ENCODE data around the gene COL27A1. TPM values are rescaled to one million over a fixed set of nuclear protein-coding genes. Genes with fewer than 3 reads are reported as not detected.

COL27A1 gene
- polyA plus RNA-seq, 1 donor (not counting 4 experiments of a cell fraction or from before 2014, with no cell fraction given) = 14.0 TPM

DNA sequence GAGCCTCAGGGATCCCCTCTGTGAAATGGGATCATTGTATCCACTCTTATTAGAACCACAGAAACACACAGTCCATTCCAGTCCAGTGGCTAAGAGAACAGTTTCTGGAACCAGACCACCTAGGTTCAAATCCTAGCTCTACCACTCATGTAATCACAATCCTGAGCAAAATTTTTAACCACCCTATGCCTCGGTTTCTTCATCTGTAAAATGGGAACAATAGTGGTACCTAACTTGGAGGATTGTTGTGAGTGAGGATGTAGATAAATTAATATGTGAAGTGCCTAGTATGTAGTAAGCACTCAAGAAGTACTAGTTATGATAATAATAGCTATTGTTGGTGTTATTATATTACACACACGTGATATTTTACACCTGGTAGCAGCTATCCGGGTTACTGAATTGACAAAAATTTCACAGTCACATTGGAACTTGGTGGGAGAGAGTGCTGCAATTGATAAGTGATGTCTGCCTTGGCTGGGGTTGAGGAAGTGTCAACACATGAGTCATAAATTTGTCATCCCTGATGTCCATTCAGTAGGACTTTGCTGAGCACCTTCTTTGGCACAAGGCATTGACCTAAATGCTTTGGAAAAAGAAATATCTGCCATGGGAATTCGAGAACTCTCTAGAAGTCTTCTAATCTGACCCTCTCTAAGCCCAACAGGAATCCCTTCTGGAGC, 68.4 kb downstream of the COL27A1 start:
- Histone ChIP-seq H3K79me2 (ENCODE audit: control insufficient read depth, insufficient read depth, low read length) (no peaks in the 10 kb centered on the region), H3K27me3 (ENCODE audit: control insufficient read depth, extremely low read depth, insufficient read depth, low read length) (no peaks in the 10 kb centered on the region), H3K4me2 (ENCODE audit: control insufficient read depth, extremely low read depth, insufficient read depth, low read depth, low read length) (no peak overlapping the region), H3K4me1 (ENCODE audit: control insufficient read depth, extremely low read depth, insufficient read depth, low read length) (peaks cover 30% of the 10 kb centered on the region), H2AFZ (ENCODE audit: control insufficient read depth, low read length) (no peak overlapping the region), H3K9ac (ENCODE audit: control insufficient read depth, extremely low read depth, insufficient read depth, low read length) (no peak overlapping the region), H3K27ac (ENCODE audit: control insufficient read depth, insufficient read depth, low read length) (peak overlapping the region; percentile 27), H4K20me1 (ENCODE audit: control insufficient read depth, extremely low read depth, insufficient read depth, low read length) (no peaks in the 10 kb centered on the region), H3K9me3 (ENCODE audit: control insufficient read depth, low read depth, low read length) (no peaks in the 10 kb centered on the region), H3K9me1 (ENCODE audit: control insufficient read depth, extremely low read depth, insufficient read depth, low read length) (no peaks in the 10 kb centered on the region), H3K36me3 (ENCODE audit: control insufficient read depth in 2 of 2, extremely low read depth in 1 of 2, insufficient read depth in 2 of 2, low read length in 2 of 2) (peaks cover 3 to 20% of the 10 kb centered on the region in 2 experiments), H3K4me3 (ENCODE audit: control insufficient read depth in 2 of 3, extremely low read depth in 1 of 3, insufficient read depth in 2 of 3, low read depth in 1 of 3, low read length in 3 of 3) (no peak overlapping the region)
- no peak for TF ChIP-seq EZH2 (IDR thresholded peaks at IDR 0.05; ENCODE audit: low read length)
- TF ChIP-seq, protein P1, sequence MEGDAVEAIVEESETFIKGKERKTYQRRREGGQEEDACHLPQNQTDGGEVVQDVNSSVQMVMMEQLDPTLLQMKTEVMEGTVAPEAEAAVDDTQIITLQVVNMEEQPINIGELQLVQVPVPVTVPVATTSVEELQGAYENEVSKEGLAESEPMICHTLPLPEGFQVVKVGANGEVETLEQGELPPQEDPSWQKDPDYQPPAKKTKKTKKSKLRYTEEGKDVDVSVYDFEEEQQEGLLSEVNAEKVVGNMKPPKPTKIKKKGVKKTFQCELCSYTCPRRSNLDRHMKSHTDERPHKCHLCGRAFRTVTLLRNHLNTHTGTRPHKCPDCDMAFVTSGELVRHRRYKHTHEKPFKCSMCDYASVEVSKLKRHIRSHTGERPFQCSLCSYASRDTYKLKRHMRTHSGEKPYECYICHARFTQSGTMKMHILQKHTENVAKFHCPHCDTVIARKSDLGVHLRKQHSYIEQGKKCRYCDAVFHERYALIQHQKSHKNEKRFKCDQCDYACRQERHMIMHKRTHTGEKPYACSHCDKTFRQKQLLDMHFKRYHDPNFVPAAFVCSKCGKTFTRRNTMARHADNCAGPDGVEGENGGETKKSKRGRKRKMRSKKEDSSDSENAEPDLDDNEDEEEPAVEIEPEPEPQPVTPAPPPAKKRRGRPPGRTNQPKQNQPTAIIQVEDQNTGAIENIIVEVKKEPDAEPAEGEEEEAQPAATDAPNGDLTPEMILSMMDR (optimal IDR thresholded peaks at IDR 0.05 in 1 of 3, IDR thresholded peaks at IDR 0.05 in 1 of 3, conservative IDR thresholded peaks at IDR 0.05 in 1 of 3; ENCODE audit: extremely low read depth in 1 of 3, insufficient read depth in 2 of 3, low read length in 3 of 3) = no peak
- FAIRE-seq (peak; percentile 97), DNase-seq (ENCODE audit: low read depth, low spot score) (no peak)
- dilution Hi-C loops (cut with MboI; ENCODE audit: extremely low pct_ligation_motif_present, low sequenced_read_pairs) = no loop called here

DNA sequence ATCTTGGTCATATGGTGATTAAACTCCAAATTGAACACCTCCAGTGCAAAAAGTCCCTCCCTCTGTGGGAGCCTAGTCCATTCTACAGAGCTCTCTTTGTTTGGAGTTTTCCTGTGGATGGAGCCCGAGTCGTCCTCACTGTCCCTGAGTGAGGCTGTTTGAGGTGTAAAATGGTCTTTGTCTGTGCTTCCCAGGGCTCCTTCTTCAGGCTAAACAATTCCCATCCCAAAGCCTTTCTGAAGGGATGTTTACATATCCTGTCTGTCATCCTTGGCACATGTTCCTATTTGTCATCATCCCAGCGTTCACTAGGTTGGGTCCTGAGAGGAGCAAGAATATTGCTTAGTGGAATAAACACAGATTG, 68.9 kb downstream of the COL27A1 start:
- Histone ChIP-seq H3K9me3 (ENCODE audit: control insufficient read depth, low read depth, low read length) (no peaks in the 10 kb centered on the region), H2AFZ (ENCODE audit: control insufficient read depth, low read length) (no peak overlapping the region), H3K9me1 (ENCODE audit: control insufficient read depth, extremely low read depth, insufficient read depth, low read length) (no peaks in the 10 kb centered on the region), H3K79me2 (ENCODE audit: control insufficient read depth, insufficient read depth, low read length) (no peaks in the 10 kb centered on the region), H3K4me3 (ENCODE audit: control insufficient read depth in 2 of 3, extremely low read depth in 1 of 3, insufficient read depth in 2 of 3, low read depth in 1 of 3, low read length in 3 of 3) (no peak overlapping the region), H3K36me3 (ENCODE audit: control insufficient read depth in 2 of 2, extremely low read depth in 1 of 2, insufficient read depth in 2 of 2, low read length in 2 of 2) (peaks cover 4 to 17% of the 10 kb centered on the region in 2 experiments), H3K4me2 (ENCODE audit: control insufficient read depth, extremely low read depth, insufficient read depth, low read depth, low read length) (no peak overlapping the region), H3K9ac (ENCODE audit: control insufficient read depth, extremely low read depth, insufficient read depth, low read length) (no peak overlapping the region), H3K27me3 (ENCODE audit: control insufficient read depth, extremely low read depth, insufficient read depth, low read length) (no peaks in the 10 kb centered on the region), H3K4me1 (ENCODE audit: control insufficient read depth, extremely low read depth, insufficient read depth, low read length) (peaks cover 30% of the 10 kb centered on the region), H3K27ac (ENCODE audit: control insufficient read depth, insufficient read depth, low read length) (peak overlapping the region; percentile 27), H4K20me1 (ENCODE audit: control insufficient read depth, extremely low read depth, insufficient read depth, low read length) (no peaks in the 10 kb centered on the region)
- FAIRE-seq = no peak
- no peak for DNase-seq (ENCODE audit: low read depth, low spot score)
- dilution Hi-C loops (cut with MboI; ENCODE audit: extremely low pct_ligation_motif_present, low sequenced_read_pairs) = no loop called here
- TF ChIP-seq EZH2 (IDR thresholded peaks at IDR 0.05; ENCODE audit: low read length) = no peak
- TF ChIP-seq, protein P1 (optimal IDR thresholded peaks at IDR 0.05 in 1 of 3, IDR thresholded peaks at IDR 0.05 in 1 of 3, conservative IDR thresholded peaks at IDR 0.05 in 1 of 3; ENCODE audit: extremely low read depth in 1 of 3, insufficient read depth in 2 of 3, low read length in 3 of 3) = no peak

Data from keratinocyte (primary cell).